Ovary (tissue), 3 donors: Measurements from ENCODE around the gene ANO10.

Experiments
- EP300 ChIP-seq: sonication (generic); formaldehyde crosslinking; IDR thresholded peaks from one replicate; pipeline ENCODE4 v1.6.1; 2017; ENCODE audit warnings: antibody characterized with exemption
- TF ChIP-seq, protein P1 (sequence below), 3 donors: fragments of 450-650 bp in 2 of 3; fragments of 200-600 bp in 1 of 3; IDR thresholded peaks; one replicate each; pipeline versions ENCODE4 v1.5.1 to v1.8.0; 2016 to 2022; ENCODE audit warnings: antibody characterized with exemption in 3 of 3, mild to moderate bottlenecking in 1 of 3
- donor health status: DM: no; HTN: no; CAD: no.

DNA sequence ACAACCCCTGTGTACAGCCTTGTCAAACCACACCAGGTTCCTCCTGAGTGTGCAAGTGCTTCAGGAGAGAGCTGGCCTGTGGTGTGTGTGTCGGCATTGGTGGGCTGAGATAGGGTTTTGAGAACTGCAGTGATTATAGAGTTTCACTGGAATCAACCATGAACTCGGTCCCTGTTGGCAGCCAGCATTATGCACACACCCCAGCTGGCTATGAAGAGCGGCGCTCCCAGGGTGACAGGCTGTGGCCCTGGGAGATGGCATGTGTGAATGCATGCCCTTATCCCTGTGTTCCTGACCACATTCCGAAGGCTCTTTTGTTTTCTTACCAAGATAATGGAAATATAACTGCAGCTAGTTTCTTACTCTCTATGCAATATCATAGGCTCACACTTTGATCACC lies 233.6 kb downstream of the ANO10 start:
- TF ChIP-seq EP300 = no peak
- TF ChIP-seq, protein P1, sequence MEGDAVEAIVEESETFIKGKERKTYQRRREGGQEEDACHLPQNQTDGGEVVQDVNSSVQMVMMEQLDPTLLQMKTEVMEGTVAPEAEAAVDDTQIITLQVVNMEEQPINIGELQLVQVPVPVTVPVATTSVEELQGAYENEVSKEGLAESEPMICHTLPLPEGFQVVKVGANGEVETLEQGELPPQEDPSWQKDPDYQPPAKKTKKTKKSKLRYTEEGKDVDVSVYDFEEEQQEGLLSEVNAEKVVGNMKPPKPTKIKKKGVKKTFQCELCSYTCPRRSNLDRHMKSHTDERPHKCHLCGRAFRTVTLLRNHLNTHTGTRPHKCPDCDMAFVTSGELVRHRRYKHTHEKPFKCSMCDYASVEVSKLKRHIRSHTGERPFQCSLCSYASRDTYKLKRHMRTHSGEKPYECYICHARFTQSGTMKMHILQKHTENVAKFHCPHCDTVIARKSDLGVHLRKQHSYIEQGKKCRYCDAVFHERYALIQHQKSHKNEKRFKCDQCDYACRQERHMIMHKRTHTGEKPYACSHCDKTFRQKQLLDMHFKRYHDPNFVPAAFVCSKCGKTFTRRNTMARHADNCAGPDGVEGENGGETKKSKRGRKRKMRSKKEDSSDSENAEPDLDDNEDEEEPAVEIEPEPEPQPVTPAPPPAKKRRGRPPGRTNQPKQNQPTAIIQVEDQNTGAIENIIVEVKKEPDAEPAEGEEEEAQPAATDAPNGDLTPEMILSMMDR (IDR thresholded peaks at IDR 0.05) = no peak
